Sigmoid colon (tissue), 4 donors: ENCODE data around the gene VWDE.

Experiments used
- POLR2AphosphoS5 ChIP-seq, 4 donors: sonication (generic); formaldehyde crosslinking; IDR thresholded peaks; one replicate each; pipeline ENCODE4 v1.6.1; 2017; ENCODE audit warnings: antibody characterized with exemption in 4 of 4
- TF ChIP-seq, protein P1 (sequence below), 4 experiments: fragments of 450-650 bp in 3 of 4; fragments of 200-600 bp in 1 of 4; IDR thresholded peaks; one replicate each; pipeline ENCODE4 v1.5.1; 2016 to 2019; ENCODE audit warnings: antibody characterized with exemption in 4 of 4, mild to moderate bottlenecking in 3 of 4, moderate library complexity in 2 of 4

DNA sequence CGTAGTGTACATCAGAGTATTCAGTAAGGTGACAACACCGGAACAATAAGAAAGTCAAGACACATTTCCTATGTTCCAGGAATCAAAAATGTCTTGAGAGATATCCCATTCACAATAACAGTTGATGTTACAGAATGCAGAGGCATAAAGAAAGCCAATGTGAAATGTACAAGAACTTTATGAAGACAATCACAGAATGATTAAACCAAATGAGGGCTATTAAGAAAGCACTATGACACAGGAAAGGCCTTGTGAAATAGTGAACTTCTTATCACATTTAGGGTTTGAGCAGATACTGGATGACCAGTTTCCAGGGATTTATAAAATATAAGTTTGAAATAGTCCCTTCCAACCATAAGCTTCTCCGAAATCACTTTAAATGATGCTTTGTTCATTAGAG lies 52.7 kb downstream of the VWDE start:
- no peak for TF ChIP-seq POLR2AphosphoS5 (IDR thresholded peaks at IDR 0.05)
- TF ChIP-seq, protein P1, sequence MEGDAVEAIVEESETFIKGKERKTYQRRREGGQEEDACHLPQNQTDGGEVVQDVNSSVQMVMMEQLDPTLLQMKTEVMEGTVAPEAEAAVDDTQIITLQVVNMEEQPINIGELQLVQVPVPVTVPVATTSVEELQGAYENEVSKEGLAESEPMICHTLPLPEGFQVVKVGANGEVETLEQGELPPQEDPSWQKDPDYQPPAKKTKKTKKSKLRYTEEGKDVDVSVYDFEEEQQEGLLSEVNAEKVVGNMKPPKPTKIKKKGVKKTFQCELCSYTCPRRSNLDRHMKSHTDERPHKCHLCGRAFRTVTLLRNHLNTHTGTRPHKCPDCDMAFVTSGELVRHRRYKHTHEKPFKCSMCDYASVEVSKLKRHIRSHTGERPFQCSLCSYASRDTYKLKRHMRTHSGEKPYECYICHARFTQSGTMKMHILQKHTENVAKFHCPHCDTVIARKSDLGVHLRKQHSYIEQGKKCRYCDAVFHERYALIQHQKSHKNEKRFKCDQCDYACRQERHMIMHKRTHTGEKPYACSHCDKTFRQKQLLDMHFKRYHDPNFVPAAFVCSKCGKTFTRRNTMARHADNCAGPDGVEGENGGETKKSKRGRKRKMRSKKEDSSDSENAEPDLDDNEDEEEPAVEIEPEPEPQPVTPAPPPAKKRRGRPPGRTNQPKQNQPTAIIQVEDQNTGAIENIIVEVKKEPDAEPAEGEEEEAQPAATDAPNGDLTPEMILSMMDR (IDR thresholded peaks at IDR 0.05): no peak
